Thyroid gland (tissue), 4 donors: ENCODE results near the gene MAFB.

Source experiments
- CTCF ChIP-seq, 6 experiments: fragments of 200-600 bp in 3 of 6; fragments of 450-650 bp in 3 of 6; sonication (generic) in 3 of 6; IDR thresholded peaks; one replicate each; pipeline ENCODE4 v1.5.1; 2016 to 2019; ENCODE audit warnings: antibody characterized with exemption in 6 of 6, mild to moderate bottlenecking in 2 of 6, inconsistent platforms in 1 of 6, moderate library complexity in 1 of 6
- POLR2A ChIP-seq, 2 donors: fragments of 450-650 bp; IDR thresholded peaks; one replicate each; pipeline ENCODE4 v1.6.1; 2017; ENCODE audit warnings: antibody characterized with exemption in 2 of 2, mild to moderate bottlenecking in 2 of 2, moderate library complexity in 1 of 2

GRCh38 chr20:40720826-40721225, 31.8 kb upstream of the MAFB start:
- TF ChIP-seq CTCF (IDR thresholded peaks at IDR 0.05) = no peak
- TF ChIP-seq POLR2A (IDR thresholded peaks at IDR 0.05) = no peak
